CMK (cell line): ENCODE measurements around the gene ATP6AP1.

Experiments
- DNase-seq: peaks from one replicate; pipeline ENCODE4 v3.0.0-alpha.2; 2010; ENCODE audit warnings: low read depth

The ATP6AP1 gene

DNA sequence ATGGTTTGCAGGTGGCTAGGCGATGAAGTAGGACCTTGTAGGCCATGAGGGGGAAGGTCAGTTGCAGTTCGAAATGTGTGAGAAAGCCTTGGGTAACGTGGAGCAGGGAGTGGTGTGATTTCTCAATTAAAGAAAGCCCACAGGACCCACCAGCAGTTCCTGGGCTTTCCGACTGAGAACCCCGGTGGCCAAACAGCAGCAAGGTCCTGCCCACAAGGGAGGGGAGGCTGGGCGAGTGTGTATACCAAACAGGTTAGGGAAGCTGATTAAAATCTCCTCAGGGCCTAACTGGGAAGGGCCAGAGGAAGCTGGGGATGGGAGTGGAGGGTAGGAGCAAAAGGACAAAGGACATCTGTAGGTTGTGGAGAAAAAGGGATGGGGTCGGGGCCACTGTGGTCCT is 2.4 kb downstream of the ATP6AP1 start:
- DNase-seq = no peak

DNA sequence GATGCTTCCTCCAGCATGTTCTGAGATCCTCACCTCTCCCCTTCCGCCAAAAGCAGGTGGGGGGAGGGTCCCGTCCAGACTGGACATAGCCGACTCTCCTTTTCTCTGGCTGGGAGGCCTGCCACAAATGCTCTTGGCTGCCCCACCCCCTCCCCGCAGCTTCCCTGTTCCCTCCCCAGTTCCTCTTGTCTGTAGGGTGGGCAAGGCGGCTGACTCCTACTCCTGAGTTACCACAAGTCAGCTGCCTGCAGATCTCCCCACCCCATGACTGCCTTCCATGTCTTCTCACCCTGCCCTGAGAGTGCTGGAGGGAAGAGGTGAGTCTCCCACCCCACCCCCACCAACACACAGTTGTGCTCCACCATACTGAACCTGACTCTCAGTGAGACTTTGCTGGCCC is 2.9 kb downstream of the ATP6AP1 start:
- no peak for DNase-seq

DNA sequence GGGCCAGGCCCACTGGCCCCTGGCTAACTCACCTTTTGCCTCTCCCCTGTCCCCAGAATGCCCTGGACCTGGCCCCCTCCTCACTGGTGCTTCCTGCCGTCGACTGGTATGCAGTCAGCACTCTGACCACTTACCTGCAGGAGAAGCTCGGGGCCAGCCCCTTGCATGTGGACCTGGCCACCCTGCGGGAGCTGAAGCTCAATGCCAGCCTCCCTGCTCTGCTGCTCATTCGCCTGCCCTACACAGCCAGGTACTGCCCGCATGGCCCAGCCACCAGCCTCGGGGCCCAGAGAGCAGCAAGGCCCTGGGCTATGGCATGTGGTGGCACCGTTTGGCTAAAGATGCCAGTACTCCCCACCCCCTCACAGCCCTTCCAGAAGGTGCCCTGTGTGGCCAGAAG is 3.7 kb downstream of the ATP6AP1 start:
- no peak for DNase-seq

DNA sequence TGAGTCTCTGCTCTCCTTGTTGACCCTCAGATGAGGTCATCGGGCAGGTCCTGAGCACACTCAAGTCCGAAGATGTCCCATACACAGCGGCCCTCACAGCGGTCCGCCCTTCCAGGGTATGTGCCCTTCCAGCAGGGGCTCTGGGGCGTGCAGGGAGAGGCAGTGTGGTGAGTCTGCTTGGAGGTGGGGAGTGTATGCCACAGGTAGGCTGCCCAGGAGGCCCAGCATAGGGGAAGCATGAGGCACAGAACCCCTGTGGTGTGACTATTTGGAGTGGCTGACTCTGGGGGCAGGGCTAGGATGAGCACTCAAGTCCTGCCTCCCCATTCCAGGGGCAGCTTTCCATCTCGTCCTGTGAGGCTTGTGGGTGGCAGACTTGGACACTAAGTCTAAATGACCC is 5.1 kb downstream of the ATP6AP1 start:
- no peak for DNase-seq

DNA sequence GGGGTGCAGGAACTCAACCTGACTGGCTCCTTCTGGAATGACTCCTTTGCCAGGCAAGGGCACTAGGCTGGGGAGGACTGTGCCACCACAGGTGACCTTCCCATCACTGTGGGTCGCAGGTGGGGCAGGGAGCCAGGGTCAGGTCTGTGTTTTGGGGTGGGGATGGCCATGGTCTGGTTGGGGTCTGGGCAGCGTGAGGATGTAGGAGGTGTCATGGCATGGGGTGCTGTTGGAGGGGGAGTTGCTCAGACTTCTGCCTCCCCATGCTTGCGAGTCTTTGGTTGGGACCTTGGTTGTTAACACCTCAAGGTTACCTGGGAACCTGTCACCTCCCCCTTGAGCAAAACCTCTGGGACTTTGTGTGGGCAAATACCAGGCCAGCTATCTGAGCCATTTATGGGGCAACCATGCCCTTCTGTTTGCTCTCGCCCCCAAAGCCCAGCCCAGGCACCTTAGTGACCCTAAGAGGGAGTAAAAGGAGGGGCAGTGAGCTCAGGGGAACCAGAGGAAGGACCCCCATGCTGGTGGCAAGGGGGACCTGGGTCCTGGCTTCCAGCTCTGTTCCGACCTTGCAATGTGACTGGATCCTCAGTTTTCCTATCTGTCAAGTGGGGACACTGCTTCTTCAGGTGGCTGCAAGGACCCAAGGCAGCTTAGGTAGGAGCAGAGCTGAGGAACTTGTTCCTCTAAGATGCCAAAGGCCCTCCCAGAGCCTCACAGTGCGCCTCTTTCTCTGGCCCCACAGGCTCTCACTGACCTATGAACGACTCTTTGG is 6.1 kb downstream of the ATP6AP1 start:
- no peak for DNase-seq

DNA sequence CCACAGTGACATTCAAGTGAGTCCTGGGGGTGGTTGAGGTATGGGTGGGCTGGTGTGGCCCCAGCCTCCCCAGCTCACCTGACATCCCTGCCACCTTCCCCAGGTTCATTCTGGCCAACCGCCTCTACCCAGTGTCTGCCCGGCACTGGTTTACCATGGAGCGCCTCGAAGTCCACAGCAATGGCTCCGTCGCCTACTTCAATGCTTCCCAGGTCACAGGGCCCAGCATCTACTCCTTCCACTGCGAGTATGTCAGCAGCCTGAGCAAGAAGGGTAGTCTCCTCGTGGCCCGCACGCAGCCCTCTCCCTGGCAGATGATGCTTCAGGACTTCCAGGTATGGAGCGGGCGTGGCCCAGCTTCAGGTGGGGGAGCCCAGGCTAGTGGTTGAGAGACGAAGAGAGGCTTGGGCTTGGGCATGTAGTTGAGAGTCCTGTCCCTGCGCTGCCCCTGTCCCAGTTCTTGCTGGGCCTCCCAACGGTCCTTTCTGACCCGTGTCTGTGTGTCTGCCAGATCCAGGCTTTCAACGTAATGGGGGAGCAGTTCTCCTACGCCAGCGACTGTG is 6.8 kb downstream of the ATP6AP1 start:
- no peak for DNase-seq

DNA sequence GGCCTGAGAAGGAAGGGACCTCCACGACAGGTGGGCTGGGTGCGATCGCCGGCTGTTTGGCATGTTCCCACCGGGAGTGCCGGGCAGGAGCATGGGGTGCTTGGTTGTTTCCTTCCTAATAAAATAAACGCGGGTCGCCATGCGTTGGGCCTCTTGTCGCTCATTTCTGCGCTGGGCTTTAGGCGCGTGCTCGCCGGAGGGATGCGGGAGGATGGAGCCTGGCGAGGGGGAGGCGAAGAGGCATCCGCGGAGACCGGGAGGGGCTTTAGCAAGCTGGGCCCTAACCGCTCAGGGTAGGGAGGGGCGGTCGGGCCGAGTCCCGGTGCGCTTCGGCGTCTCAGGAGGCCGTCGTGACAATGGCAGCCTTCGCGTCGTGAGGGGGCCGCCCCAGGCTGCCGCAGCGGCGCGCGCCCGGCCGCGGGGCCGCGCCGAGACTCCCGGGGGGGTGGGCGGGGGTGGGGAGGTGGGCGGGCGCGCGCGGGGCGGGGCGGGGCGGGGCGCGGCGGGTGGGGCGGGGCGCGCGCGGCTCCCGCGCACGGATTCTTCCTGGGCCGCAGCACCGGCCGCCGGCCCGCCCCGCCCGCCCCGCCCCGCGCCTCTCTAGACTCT is 8.0 kb downstream of the ATP6AP1 start:
- no peak for DNase-seq

DNA sequence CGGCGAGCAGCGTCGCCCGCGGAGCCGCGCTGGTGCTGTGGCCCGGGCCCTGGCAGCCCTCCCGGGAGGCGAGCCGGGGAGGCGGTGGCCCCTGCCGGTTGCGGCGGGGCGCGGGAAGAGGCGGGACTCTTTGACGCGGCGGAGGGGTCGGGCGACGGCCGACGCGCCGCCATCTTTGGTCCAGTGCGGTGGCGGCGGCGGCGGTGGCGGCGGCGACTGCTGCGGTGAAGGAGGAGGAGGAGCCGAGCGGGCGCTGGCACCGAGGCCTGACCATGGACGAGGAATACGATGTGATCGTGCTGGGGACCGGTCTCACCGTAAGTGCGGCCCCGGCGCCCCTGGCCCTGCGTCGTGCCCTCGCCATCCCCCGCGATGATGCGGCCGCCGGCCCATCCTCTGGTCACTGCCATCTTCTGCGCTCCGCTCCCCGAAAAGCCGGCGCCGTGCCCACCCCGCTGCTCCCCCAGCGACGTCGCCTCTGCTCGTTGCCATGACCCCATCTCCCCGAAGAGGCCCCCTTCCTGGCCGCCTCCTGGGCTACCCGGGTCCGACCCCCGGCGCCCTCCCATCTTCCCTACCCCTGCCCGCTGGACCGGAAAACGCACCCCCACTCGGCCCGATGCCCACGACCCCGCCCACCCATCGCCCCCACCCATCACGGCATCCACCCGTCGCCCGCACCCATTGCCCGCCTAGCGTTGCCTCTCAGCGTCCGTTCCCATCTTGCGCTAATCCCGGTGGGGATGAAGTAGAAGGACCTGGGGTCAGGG is 8.7 kb downstream of the ATP6AP1 start, which contains the start of gene GDI1:
TSS of gene GDI1 (plus strand) at position 172 of the 770 bp plus-strand sequence. CDS start at position 273, 101 bp downstream.
- DNase-seq = no peak

DNA sequence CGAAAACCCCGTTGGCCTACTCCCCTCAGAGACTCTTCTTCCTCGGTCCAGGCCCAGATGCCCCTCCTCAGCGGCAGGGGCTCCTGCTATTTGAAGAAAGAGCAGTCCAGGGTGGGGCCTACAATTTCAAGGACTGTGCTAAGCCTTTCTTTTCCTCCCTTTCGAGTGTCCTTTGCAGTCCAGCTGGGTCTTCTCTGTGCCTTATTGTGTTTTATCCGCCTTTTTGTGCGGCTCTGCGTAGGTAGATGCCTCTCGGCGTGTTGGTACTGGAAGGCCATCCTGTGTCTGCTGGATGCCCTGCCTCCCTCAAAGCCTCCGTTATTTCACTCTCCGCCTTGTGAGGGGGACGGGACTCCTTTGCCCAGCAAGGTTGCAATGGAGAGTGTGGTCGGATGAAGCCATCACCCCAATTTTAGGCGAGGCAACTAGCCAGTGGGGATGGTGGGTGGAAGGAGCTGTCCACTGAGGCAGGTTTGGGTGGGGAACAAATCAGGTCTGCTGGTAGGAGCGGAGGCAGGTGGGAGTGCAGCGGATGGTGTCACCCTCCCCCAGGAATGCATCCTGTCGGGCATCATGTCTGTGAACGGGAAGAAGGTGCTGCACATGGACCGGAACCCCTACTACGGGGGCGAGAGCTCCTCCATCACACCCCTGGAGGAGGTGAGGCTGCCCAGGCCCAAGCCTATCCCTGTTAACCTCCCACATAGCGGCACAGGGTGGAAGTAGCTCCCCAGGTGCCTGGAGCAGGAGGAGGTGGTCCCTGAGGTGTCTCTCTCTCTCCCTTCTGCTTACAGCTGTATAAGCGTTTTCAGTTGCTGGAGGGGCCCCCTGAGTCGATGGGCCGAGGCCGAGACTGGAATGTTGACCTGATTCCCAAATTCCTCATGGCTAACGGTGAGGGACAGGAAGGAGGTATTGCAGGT is 9.8 kb downstream of the ATP6AP1 start:
- no peak for DNase-seq

DNA sequence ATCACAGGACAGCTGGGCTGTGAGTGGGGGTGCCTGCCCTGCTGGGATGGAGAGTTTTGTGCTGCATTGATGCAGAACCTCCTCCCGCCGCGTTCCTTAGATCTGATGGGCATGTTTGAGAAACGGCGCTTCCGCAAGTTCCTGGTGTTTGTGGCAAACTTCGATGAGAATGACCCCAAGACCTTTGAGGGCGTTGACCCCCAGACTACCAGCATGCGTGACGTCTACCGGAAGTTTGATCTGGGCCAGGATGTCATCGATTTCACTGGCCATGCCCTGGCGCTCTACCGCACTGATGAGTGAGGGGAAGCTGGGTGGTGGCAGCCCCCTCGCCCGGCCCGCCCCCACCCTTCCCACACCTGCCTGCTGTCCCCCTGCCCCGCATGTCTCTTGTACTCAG is 11.4 kb downstream of the ATP6AP1 start:
- DNase-seq = no peak

DNA sequence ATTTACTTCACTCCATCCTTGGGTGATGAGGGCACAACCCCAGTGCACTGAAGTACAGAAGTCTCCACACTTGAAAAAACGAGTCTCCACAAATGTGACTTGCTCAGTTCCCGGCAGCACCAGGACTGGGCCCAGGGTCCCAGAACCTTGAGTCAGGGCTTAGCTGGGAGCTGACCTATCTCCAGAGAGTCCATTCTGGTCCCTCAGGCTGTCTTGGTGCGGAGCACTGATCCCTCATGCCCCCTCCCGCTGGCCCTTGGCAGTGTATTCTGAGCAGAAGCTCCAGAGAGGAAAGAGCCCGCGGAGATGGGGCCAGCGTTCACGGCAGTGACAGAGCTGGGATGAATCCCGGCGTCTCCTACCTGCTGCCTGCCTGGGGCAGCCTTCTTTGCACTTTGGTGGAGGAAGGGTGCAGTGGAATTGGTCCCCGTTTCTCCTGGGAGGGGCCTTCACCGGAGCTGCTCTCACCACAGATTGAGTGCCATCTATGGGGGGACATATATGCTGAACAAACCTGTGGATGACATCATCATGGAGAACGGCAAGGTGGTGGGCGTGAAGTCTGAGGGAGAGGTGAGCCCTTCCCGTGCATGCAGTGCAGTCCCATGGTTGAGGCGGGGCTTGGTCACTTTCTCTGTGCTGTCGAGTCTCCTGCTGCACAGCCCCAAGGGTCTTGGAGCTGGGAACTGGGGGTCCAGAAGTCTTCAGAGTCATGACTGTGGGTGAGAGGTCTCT is 12.3 kb downstream of the ATP6AP1 start:
- no peak for DNase-seq

DNA sequence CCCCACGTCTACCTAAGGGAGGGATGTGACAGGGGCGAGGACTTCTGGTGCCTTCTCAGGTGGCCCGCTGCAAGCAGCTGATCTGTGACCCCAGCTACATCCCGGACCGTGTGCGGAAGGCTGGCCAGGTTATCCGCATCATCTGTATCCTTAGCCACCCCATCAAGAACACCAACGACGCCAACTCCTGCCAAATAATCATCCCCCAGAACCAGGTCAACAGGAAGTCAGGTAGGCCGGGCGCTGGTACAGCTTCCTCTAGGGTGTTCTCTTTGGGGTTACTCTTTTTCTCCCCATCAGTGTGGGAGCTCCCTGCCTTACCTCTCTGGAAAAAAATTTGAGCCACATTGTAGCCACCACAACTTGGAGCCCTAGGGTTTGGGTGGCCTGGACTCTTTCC is 13.1 kb downstream of the ATP6AP1 start:
- DNase-seq = no peak

DNA sequence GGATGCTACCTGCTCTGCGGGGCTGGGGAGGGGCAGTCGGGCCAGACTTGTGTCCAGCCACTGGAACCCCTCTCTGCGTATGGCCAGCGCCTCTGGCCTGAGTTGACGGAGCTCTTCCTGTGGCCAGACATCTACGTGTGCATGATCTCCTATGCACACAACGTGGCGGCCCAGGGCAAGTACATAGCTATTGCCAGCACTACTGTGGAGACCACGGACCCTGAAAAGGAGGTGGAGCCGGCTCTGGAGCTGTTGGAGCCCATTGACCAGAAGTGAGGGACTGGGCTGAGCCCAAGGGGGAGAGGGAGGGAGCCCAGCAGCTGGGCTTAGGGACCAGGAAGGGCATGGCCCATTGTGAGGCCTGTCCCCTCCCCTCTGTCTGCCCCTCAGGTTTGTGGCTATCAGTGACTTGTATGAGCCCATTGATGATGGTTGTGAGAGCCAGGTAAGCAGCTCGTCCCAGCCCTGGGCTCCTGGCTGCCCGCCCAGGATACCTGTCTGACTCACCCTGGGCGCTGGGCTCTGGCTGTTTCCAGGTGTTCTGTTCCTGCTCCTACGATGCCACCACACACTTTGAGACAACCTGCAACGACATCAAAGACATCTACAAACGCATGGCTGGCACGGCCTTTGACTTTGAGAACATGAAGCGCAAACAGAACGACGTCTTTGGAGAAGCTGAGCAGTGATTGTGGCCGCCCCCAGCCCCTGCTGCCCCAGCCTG is 13.7 kb downstream of the ATP6AP1 start:
- no peak for DNase-seq

DNA sequence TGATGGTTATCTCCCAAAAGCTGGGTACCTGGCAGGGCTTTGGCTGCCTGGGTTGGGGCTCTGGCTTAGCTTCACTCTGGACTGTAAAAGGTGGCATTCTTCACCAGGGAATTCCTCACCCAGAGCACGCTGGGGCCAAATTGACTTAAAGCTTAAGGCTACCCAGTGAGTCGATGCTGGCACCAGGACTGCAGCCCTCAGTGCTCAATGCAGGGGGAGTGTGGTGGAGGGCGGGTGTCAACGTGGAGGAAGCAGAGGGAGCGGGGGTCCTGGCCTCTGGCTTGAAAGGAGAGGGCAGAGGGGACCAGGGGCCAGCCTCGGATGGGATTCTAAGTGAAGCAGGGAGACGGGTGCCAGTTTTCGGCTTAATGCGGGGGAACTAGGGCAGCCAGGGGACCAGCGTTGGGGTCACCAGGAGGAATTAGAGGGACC is 15.0 kb downstream of the ATP6AP1 start:
- no peak for DNase-seq

DNA sequence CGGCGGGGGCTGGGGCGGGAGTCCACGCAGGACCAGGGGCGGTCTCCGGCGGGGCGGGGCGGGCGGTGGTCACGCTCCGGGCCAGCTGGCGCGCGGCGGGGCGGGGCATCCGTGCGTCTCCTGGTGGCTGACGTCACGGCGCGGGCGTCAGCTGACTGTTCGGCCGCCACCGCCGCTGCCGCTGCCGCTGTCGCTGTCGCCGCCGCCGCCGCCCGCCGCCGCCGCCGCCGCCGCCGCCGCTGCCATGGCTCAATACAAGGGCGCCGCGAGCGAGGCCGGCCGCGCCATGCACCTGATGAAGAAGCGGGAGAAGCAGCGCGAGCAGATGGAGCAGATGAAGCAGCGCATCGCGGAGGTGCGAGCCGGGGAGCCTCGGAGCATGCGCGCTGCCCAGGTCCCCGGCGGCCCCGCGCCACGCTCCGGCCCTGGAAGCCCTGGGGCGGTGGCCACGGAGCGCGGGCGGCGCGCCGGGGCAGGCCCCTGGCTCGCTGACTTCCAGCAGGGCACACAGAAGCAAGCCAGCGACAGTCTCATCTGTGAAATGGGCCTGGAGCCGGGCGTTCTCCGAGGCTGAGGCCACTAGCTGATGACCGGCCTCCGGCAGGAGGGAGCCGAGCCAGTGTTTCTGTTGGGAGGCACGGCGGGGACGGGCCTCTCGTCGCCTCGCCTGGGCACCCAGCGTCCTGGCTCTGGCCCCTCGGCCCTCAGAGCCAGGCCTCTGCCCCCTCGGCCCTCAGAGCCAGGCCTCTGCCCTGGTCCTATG is 15.7 kb downstream of the ATP6AP1 start, which contains the start of gene FAM50A:
TSS of gene FAM50A (plus strand) at position 150 of the 763 bp plus-strand sequence. CDS start at position 245, 95 bp downstream.
- DNase-seq = no peak

DNA sequence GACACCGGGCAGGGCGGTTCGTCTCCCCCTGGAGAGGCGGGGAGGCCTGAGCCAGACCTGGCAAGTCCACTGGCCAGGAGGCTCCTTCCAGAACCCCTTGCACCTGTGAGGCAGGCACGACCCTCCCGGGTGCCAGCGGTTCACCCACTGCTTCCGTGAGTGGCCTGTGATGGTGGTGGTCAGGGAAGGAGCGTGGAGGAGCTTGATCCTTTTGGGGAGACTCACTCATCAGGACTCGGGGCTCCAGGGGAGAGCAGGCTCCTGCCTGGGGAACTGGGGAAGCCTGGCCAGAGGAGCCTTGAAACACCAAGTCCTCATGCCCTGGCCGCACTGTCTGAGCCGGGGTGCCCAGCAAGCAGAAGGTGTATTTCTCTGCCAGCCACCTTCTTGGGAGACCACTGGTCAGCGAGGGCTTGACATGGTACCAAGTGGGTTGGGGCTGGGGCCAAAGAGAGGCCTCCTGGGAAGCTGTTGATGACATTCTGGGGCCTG is 16.3 kb downstream of the ATP6AP1 start:
- no peak for DNase-seq

DNA sequence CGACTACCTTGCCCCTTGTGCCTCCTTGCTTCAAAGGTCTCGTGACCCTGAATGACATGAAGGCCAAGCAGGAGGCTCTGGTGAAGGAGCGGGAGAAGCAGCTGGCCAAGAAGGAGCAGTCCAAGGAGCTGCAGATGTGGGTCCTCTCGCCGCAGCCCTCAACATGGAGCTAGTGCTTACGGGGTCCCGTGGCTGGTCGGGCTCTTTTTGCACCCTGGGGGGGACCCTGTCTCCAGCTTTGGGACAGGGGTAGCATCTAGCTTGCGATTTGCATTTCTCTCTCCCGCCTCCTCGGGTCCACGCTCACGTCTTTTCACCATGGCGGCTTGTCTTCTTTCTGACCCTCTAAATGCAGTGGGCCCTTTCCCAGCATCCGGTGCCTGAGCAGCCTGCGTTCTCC is 17.3 kb downstream of the ATP6AP1 start:
- no peak for DNase-seq

DNA sequence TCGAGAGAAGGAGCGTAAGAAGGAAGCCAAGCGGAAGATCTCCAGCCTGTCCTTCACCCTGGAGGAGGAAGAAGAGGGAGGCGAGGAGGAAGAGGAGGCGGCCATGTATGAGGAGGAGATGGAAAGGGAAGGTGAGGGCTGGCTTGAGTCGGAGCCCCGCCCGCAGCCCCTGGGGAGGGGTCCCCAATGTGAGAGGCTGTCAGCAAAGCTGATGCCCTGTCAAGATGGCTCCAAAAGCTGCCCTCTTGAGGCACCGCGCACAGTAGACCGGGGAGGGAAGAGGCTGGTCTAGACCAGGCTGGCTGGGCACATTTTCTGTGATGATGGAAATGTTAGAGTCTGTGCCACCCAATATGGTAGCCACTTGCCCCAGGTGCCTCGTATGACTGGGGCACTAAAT is 18.0 kb downstream of the ATP6AP1 start:
- DNase-seq = no peak

DNA sequence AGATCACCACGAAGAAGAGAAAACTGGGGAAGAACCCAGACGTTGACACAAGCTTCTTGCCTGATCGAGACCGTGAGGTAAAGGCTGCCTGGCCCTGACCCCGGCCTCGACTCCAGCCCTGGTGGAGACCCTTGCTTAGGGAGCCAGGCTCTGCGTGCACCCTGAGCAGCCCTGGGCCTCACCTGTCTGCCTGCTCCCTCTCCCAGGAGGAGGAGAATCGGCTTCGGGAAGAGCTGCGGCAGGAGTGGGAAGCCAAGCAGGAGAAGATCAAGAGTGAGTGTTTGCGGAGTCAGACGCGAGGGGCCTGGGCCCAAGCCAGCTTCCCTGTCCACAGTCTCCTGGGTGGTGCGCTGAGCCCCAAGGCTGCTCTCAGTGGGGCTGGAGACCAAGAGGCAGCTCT is 20.0 kb downstream of the ATP6AP1 start:
- DNase-seq = no peak
